ENCODE data around the gene TBC1D21.
A peak's percentile ranks its signal among the peaks of the same experiment; 100 is the strongest.

TBC1D21 gene

DNA sequence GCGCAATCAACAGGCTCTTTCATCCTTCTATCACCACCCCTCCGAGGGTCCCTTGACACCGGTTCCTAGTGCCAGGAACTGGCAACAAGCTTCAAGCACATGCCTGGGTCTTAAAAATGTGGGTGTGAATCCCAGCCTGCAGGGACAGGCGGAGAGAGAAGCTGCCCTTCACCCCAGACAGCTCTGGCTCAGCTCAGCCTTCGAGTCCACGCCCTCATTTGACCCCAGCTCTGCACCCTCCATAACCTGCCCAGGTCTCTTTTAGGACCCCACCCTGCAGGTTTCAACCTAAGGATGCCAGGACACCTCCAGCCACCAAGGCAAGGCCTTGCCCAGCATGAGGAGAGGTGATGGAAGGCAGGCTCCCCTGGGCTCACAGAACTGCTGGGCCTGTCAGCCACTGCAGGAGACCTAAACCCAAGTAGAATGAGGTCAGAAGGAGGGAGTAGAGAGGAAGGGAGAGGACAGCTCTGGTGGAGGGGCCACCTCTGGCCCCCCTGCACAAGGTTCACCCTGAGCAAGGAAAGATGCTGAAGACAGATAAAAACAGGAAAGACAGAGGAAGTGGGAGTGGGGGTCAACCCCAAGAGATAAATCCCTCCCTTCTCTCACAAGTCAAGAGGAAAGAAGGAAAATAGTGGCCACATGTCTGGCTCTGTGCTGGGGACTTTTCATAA, 50.3 kb downstream of the TBC1D21 start (continued):
- TF ChIP-seq, protein P1, sequence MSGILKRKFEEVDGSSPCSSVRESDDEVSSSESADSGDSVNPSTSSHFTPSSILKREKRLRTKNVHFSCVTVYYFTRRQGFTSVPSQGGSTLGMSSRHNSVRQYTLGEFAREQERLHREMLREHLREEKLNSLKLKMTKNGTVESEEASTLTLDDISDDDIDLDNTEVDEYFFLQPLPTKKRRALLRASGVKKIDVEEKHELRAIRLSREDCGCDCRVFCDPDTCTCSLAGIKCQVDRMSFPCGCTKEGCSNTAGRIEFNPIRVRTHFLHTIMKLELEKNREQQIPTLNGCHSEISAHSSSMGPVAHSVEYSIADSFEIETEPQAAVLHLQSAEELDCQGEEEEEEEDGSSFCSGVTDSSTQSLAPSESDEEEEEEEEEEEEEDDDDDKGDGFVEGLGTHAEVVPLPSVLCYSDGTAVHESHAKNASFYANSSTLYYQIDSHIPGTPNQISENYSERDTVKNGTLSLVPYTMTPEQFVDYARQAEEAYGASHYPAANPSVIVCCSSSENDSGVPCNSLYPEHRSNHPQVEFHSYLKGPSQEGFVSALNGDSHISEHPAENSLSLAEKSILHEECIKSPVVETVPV (CRISPR knock-in tag; IDR thresholded peaks at IDR 0.05), result no peak
- TF ChIP-seq PPARA (CRISPR knock-in tag; IDR thresholded peaks at IDR 0.05; ENCODE audit: borderline replicate concordance), result no peak
- TF ChIP-seq ISL1 (CRISPR knock-in tag; IDR thresholded peaks at IDR 0.05), result no peak

DNA sequence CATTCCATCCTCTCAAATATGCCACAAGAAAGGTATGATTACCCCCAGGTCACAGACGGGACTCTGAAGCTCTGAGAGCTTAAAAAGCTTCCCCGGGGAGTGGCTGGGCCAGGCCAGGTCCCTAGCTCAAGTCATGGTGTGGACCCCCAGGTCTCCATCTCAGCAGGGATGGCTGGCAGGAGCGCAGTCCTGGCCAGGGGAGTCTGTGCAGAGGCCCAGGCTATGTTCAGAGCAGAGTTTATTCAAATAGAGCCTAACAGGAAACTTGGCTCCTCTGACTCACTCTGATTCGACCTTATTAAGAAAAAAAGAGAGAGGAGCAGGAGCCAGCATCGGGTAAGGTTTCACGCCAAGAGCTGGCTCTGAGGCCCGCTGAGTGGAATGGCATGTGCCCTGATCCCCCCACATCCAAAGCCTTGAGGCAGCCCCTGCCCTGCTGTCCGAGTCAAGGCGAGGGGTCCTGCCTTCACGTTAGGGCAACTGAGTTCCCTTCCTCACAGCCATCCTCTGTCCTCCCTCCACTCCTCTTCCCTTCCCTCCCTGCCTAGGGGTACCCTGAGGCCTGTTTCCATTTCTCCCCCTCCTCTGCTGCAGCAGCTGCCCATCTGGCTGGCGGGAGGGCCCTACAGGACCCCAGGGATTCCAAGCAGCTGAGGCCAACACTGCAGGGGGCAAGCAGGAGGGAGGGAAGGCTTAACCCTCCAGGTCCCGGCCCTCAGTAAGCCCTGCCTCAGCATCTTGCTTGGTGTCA, 51.0 kb downstream of the TBC1D21 start:
- ATAC-seq, result peak; percentile 84
- TF ChIP-seq POU6F1 (CRISPR knock-in tag; IDR thresholded peaks at IDR 0.05; ENCODE audit: borderline replicate concordance, low read depth), result no peak
- no peak for TF ChIP-seq ARNTL (CRISPR knock-in tag; IDR thresholded peaks at IDR 0.05; ENCODE audit: borderline replicate concordance, low read depth)
- no peak for TF ChIP-seq ZFP30 (CRISPR knock-in tag; IDR thresholded peaks at IDR 0.05)
- no peak for TF ChIP-seq ESRRG (CRISPR knock-in tag; IDR thresholded peaks at IDR 0.05)
- TF ChIP-seq GLIS3 (CRISPR knock-in tag; IDR thresholded peaks at IDR 0.05), result no peak
- TF ChIP-seq, protein P2, sequence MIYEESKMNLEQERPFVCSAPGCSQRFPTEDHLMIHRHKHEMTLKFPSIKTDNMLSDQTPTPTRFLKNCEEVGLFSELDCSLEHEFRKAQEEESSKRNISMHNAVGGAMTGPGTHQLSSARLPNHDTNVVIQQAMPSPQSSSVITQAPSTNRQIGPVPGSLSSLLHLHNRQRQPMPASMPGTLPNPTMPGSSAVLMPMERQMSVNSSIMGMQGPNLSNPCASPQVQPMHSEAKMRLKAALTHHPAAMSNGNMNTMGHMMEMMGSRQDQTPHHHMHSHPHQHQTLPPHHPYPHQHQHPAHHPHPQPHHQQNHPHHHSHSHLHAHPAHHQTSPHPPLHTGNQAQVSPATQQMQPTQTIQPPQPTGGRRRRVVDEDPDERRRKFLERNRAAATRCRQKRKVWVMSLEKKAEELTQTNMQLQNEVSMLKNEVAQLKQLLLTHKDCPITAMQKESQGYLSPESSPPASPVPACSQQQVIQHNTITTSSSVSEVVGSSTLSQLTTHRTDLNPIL (CRISPR knock-in tag; IDR thresholded peaks at IDR 0.05; ENCODE audit: low read depth), result no peak
- TF ChIP-seq BACH2 (CRISPR knock-in tag; IDR thresholded peaks at IDR 0.05; ENCODE audit: borderline replicate concordance), result no peak
- TF ChIP-seq CSDC2 (CRISPR knock-in tag; IDR thresholded peaks at IDR 0.05), result no peak
- TF ChIP-seq, protein P3, sequence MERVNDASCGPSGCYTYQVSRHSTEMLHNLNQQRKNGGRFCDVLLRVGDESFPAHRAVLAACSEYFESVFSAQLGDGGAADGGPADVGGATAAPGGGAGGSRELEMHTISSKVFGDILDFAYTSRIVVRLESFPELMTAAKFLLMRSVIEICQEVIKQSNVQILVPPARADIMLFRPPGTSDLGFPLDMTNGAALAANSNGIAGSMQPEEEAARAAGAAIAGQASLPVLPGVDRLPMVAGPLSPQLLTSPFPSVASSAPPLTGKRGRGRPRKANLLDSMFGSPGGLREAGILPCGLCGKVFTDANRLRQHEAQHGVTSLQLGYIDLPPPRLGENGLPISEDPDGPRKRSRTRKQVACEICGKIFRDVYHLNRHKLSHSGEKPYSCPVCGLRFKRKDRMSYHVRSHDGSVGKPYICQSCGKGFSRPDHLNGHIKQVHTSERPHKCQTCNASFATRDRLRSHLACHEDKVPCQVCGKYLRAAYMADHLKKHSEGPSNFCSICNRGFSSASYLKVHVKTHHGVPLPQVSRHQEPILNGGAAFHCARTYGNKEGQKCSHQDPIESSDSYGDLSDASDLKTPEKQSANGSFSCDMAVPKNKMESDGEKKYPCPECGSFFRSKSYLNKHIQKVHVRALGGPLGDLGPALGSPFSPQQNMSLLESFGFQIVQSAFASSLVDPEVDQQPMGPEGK (CRISPR knock-in tag; IDR thresholded peaks at IDR 0.05; ENCODE audit: borderline replicate concordance), result no peak

DNA sequence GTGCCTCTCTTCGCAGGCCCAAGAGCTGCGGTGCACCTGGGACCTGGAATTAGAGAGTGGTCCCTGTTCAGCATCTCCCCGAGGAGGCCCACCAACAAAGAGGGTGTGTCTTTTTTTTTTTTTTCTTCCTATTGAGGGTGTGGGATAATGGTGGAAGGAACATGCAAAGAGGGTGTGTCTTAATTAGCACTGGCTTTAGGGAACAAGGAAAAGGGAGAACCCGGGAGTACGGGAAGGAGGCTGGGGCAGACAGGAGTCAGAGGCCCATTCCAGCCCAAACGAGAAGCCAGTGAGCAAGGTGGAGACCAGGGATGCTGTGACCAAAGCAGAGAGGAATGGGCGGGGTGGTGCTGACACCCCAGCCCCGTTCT, 52.5 kb downstream of the TBC1D21 start:
- no peak for ATAC-seq
- TF ChIP-seq CSDC2 (CRISPR knock-in tag; IDR thresholded peaks at IDR 0.05) (no peak), RARB (CRISPR knock-in tag; IDR thresholded peaks at IDR 0.05) (no peak), ZC3H10 (CRISPR knock-in tag; IDR thresholded peaks at IDR 0.05) (no peak), PPARA (CRISPR knock-in tag; IDR thresholded peaks at IDR 0.05; ENCODE audit: borderline replicate concordance) (no peak), GLIS3 (CRISPR knock-in tag; IDR thresholded peaks at IDR 0.05) (no peak), ARNTL (CRISPR knock-in tag; IDR thresholded peaks at IDR 0.05; ENCODE audit: borderline replicate concordance, low read depth) (no peak), TSHZ2 (CRISPR knock-in tag; IDR thresholded peaks at IDR 0.05) (no peak), OSR1 (CRISPR knock-in tag; IDR thresholded peaks at IDR 0.05) (no peak), SNAI2 (CRISPR knock-in tag; IDR thresholded peaks at IDR 0.05) (no peak), ISL1 (CRISPR knock-in tag; IDR thresholded peaks at IDR 0.05) (no peak), ZNF565 (CRISPR knock-in tag; conservative IDR thresholded peaks at IDR 0.05; ENCODE audit: low read depth) (no peak), ZFP30 (CRISPR knock-in tag; IDR thresholded peaks at IDR 0.05) (no peak), POU6F1 (CRISPR knock-in tag; IDR thresholded peaks at IDR 0.05; ENCODE audit: borderline replicate concordance, low read depth) (no peak)
- TF ChIP-seq, protein P2 (CRISPR knock-in tag; IDR thresholded peaks at IDR 0.05; ENCODE audit: low read depth), result no peak
- TF ChIP-seq, protein P1 (CRISPR knock-in tag; IDR thresholded peaks at IDR 0.05), result no peak
- TF ChIP-seq, protein P3 (CRISPR knock-in tag; IDR thresholded peaks at IDR 0.05; ENCODE audit: borderline replicate concordance), result no peak

Data from SK-N-SH treated with all-trans-retinoic acid at 6 μM for 48 hours (cell line).